GM23338 (cell line): ENCODE measurements around the gene FRS2. TPM values are rescaled to one million over a fixed set of nuclear protein-coding genes. Genes with fewer than 3 reads are reported as not detected.

Experiments
- ATAC-seq: fragments of 200-7000 bp; cut with Tn5 transposase; 3 replicates; pipeline ENCODE4 v1.9.1; 2020
- DNase-seq: peaks from one replicate; pipeline ENCODE4 v3.0.0-alpha.2; 2015; ENCODE audit warnings: low spot score
- H2AFZ ChIP-seq: fragments of 200-600 bp; sonication (generic); 2 replicates; pipeline ENCODE4 v1.8.0; 2016; ENCODE audit warnings: antibody characterized with exemption, mild to moderate bottlenecking, moderate library complexity
- H3F3A ChIP-seq: fragments of 200-600 bp; sonication (generic); replicated peaks from 2 replicates; pipeline ENCODE4 v1.8.0; 2017; ENCODE audit warnings: antibody characterized with exemption, mixed run types, low read depth
- H3K27ac ChIP-seq: fragments of 200-600 bp; sonication (generic); 2 replicates; pipeline ENCODE4 v1.6.1; 2016; ENCODE audit warnings: low read depth
- H3K27me3 ChIP-seq: fragments of 200-600 bp; sonication (generic); 2 replicates; pipeline ENCODE4 v1.8.0; 2016; ENCODE audit warnings: mild to moderate bottlenecking, mixed run types, moderate library complexity; ENCODE audit not compliant: insufficient read depth
- H3K36me3 ChIP-seq: fragments of 200-600 bp; sonication (generic); 2 replicates; pipeline ENCODE4 v1.8.0; 2016; ENCODE audit warnings: mild to moderate bottlenecking; ENCODE audit not compliant: insufficient read depth
- H3K4me1 ChIP-seq: fragments of 200-600 bp; sonication (generic); 2 replicates; pipeline ENCODE4 v1.8.0; 2016; ENCODE audit warnings: mild to moderate bottlenecking, moderate library complexity; ENCODE audit not compliant: insufficient read depth
- H3K4me2 ChIP-seq: fragments of 200-600 bp; sonication (generic); 2 replicates; pipeline ENCODE4 v1.7.1; 2017; ENCODE audit warnings: mixed run types
- H3K4me3 ChIP-seq: fragments of 200-600 bp; sonication (generic); 2 replicates; pipeline ENCODE4 v1.6.1; 2016; ENCODE audit warnings: mixed run types
- H3K79me2 ChIP-seq: fragments of 200-600 bp; sonication (generic); replicated peaks from 2 replicates; pipeline ENCODE4 v1.8.0; 2017; ENCODE audit warnings: mild to moderate bottlenecking; ENCODE audit not compliant: insufficient read depth
- H3K9me2 ChIP-seq: fragments of 200-600 bp; sonication (generic); 2 replicates; pipeline ENCODE4 v1.8.0; 2017; ENCODE audit not compliant: insufficient read depth
- H4K20me1 ChIP-seq: fragments of 200-600 bp; sonication (generic); replicated peaks from 2 replicates; pipeline ENCODE4 v1.8.0; 2017; ENCODE audit warnings: mild to moderate bottlenecking; ENCODE audit not compliant: insufficient read depth
- H3K27ac Mint-ChIP-seq: 2 replicates; pipeline ENCODE4 v1.8.0; 2020; ENCODE audit warnings: inconsistent platforms, mild to moderate bottlenecking, moderate library complexity, mixed read lengths
- H3K27me3 Mint-ChIP-seq: 3 replicates; pipeline ENCODE4 v1.8.0; 2022; ENCODE audit warnings: low read depth, mild to moderate bottlenecking, moderate library complexity, mixed read lengths, inconsistent platforms; ENCODE audit not compliant: insufficient read depth, poor library complexity
- H3K36me3 Mint-ChIP-seq: 3 replicates; pipeline ENCODE4 v1.8.0; 2021; ENCODE audit warnings: low read depth, mild to moderate bottlenecking, inconsistent platforms, moderate library complexity, mixed read lengths
- H3K4me1 Mint-ChIP-seq: 3 replicates; pipeline ENCODE4 v1.8.0; 2020; ENCODE audit warnings: mild to moderate bottlenecking, inconsistent platforms, mixed read lengths
- H3K4me3 Mint-ChIP-seq: 3 replicates; pipeline ENCODE4 v1.8.0; 2021; ENCODE audit warnings: moderate library complexity, mild to moderate bottlenecking, inconsistent platforms, mixed read lengths
- H3K9me3 Mint-ChIP-seq: 3 replicates; pipeline ENCODE4 v1.8.0; 2020; ENCODE audit warnings: moderate library complexity, mild to moderate bottlenecking, inconsistent platforms, mixed read lengths
- CREB1 ChIP-seq: fragments of 250-450 bp; sonication (Bioruptor Pico); IDR thresholded peaks from 2 replicates; pipeline ENCODE4 v1.5.0; 2020; ENCODE audit warnings: low read depth, mild to moderate bottlenecking, moderate library complexity
- EZH2 ChIP-seq: fragments of 200-600 bp; sonication (generic); IDR thresholded peaks from one replicate; pipeline ENCODE4 v1.8.0; 2017; ENCODE audit warnings: antibody characterized with exemption, mild to moderate bottlenecking, low read depth; ENCODE audit not compliant: unreplicated experiment
- JUNB ChIP-seq: IDR thresholded peaks from one replicate; pipeline ENCODE4 v1.6.1; 2016; ENCODE audit warnings: antibody characterized with exemption; ENCODE audit not compliant: unreplicated experiment
- NANOG ChIP-seq: IDR thresholded peaks from 2 replicates; pipeline ENCODE4 v1.6.1; 2016; ENCODE audit warnings: antibody characterized with exemption, borderline replicate concordance
- STAT1 ChIP-seq: IDR thresholded peaks from one replicate; pipeline ENCODE4 v1.6.1; 2016; ENCODE audit warnings: antibody characterized with exemption; ENCODE audit not compliant: unreplicated experiment
- ZNF114 ChIP-seq: fragments of 250-450 bp; sonication (Bioruptor Pico); IDR thresholded peaks from 2 replicates; pipeline ENCODE4 v1.5.0; 2020; ENCODE audit warnings: mild to moderate bottlenecking, moderate library complexity
- ZNF331 ChIP-seq: fragments of 250-450 bp; sonication (Bioruptor Pico); IDR thresholded peaks from 2 replicates; pipeline ENCODE4 v1.5.0; 2020; ENCODE audit warnings: low read depth, mild to moderate bottlenecking, moderate library complexity
- ZNF462 ChIP-seq: fragments of 250-450 bp; sonication (Bioruptor Pico); IDR thresholded peaks from 2 replicates; pipeline ENCODE4 v1.5.0; 2020; ENCODE audit warnings: mild to moderate bottlenecking, moderate library complexity
- polyA plus RNA-seq: library from polyadenylated mRNA; unstranded; fragments of >200 nt; fragmentation: Nextera tagmentation; extraction: Ambion mirVana; gene quantifications from 2 replicates; pipeline ENCODE4 v1.2.1, GENCODE V29; 2016
- total RNA-seq: library from RNA; depleted of rRNA; stranded (reverse); fragments of >200 nt; shearing (Covaris generic); gene quantifications from 2 replicates; pipeline ENCODE4 v1.2.3, GENCODE V29; 2014
- TF ChIP-seq, protein P1 (sequence below): IDR thresholded peaks from 2 replicates; pipeline ENCODE4 v1.6.1; 2016; ENCODE audit warnings: antibody characterized with exemption
- TF ChIP-seq, protein P2 (sequence below), 2 experiments: fragments of 200-600 bp in 1 of 2; sonication (generic) in 1 of 2; conservative IDR thresholded peaks; 2 replicates each; pipeline versions ENCODE4 v1.5.1 to v1.6.1; 2016 to 2017; ENCODE audit warnings: antibody characterized with exemption in 2 of 2, low read depth in 2 of 2, mild to moderate bottlenecking in 2 of 2, moderate library complexity in 1 of 2

The FRS2 gene
- total and polyA plus RNA-seq, 2 experiments from 2014 or later: 34.3 to 45.0 TPM

DNA sequence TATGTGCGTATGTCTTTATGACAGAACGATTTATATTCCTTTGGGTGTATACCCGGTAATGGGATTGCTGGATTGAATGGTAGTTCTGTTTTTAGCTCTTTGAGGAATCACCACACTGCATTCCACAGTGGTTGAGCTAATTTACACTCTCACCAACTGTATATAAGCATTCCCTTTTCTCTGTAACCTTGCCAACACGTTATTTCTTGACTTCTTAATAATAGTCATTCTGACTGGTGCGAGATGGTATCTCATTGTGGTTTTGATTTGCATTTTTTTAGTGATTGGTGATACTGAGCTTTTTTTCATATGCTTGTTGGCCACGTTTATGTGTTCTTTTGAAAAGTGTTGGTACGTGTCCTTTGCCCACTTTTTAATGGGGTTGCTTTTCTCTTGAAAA, 49.7 kb downstream of the FRS2 start (continued):
- no peak for TF ChIP-seq STAT1
- TF ChIP-seq, protein P1, sequence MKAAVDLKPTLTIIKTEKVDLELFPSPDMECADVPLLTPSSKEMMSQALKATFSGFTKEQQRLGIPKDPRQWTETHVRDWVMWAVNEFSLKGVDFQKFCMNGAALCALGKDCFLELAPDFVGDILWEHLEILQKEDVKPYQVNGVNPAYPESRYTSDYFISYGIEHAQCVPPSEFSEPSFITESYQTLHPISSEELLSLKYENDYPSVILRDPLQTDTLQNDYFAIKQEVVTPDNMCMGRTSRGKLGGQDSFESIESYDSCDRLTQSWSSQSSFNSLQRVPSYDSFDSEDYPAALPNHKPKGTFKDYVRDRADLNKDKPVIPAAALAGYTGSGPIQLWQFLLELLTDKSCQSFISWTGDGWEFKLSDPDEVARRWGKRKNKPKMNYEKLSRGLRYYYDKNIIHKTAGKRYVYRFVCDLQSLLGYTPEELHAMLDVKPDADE: no peak
- no peak for TF ChIP-seq NANOG
- TF ChIP-seq ZNF331 (CRISPR knock-in tag): no peak

- no peak overlapping the region for H3K4me3 Mint-ChIP-seq
- Histone ChIP-seq H2AFZ (no peak overlapping the region), H3K27me3 (no peaks in the 10 kb centered on the region), H3K79me2 (peaks cover 100% of the 10 kb centered on the region), H4K20me1 (peaks cover 40% of the 10 kb centered on the region), H3K27ac (no peak overlapping the region), H3K4me3 (no peak overlapping the region), H3K9me2 (no peaks in the 10 kb centered on the region), H3F3A (no peaks in the 10 kb centered on the region), H3K4me2 (no peak overlapping the region), H3K36me3 (no peaks in the 10 kb centered on the region), H3K4me1 (no peaks in the 10 kb centered on the region; the same call in 1 of the 2 replicates)
- H3K27ac Mint-ChIP-seq: no peak overlapping the region
- peaks cover 9% of the 10 kb centered on the region; the same call in 2 of the 3 replicates for H3K9me3 Mint-ChIP-seq
- TF ChIP-seq CREB1 (no peak), EZH2 (no peak)
- DNase-seq: no peak
- H3K4me1 Mint-ChIP-seq: peaks cover 4% of the 10 kb centered on the region; the same call in 2 of the 3 replicates
- no peak for ATAC-seq
- H3K36me3 Mint-ChIP-seq: peaks cover 14% of the 10 kb centered on the region; the same call in 2 of the 3 replicates
- peaks cover 5% of the 10 kb centered on the region for H3K27me3 Mint-ChIP-seq
Observed at GRCh38 chr12:69523433-69524330, 53.5 kb downstream of the FRS2 start.

GRCh38 chr12:69524331-69524630, 54.1 kb downstream of the FRS2 start:
- Mint-ChIP-seq H3K36me3 (peaks cover 14% of the 10 kb centered on the region; the same call in 2 of the 3 replicates), H3K4me3 (no peak overlapping the region), H3K27ac (no peak overlapping the region), H3K27me3 (peaks cover 5% of the 10 kb centered on the region), H3K4me1 (peaks cover 4% of the 10 kb centered on the region; the same call in 2 of the 3 replicates), H3K9me3 (peaks cover 9% of the 10 kb centered on the region; the same call in 2 of the 3 replicates)
- Histone ChIP-seq H3F3A (no peaks in the 10 kb centered on the region), H3K4me1 (no peaks in the 10 kb centered on the region; the same call in 1 of the 2 replicates), H3K27ac (no peak overlapping the region), H3K36me3 (no peaks in the 10 kb centered on the region), H3K79me2 (peaks cover 100% of the 10 kb centered on the region), H3K4me3 (no peak overlapping the region), H4K20me1 (peaks cover 39% of the 10 kb centered on the region), H3K4me2 (no peak overlapping the region), H3K9me2 (no peaks in the 10 kb centered on the region), H2AFZ (no peak overlapping the region), H3K27me3 (no peaks in the 10 kb centered on the region)
- ATAC-seq (peak; percentile 39; the same call in 2 of the 3 replicates), DNase-seq (no peak)
- TF ChIP-seq ZNF114 (no peak), CREB1 (no peak), ZNF462 (no peak), EZH2 (no peak), JUNB (no peak), NANOG (no peak), ZNF331 (CRISPR knock-in tag) (no peak)
- TF ChIP-seq, protein P2, sequence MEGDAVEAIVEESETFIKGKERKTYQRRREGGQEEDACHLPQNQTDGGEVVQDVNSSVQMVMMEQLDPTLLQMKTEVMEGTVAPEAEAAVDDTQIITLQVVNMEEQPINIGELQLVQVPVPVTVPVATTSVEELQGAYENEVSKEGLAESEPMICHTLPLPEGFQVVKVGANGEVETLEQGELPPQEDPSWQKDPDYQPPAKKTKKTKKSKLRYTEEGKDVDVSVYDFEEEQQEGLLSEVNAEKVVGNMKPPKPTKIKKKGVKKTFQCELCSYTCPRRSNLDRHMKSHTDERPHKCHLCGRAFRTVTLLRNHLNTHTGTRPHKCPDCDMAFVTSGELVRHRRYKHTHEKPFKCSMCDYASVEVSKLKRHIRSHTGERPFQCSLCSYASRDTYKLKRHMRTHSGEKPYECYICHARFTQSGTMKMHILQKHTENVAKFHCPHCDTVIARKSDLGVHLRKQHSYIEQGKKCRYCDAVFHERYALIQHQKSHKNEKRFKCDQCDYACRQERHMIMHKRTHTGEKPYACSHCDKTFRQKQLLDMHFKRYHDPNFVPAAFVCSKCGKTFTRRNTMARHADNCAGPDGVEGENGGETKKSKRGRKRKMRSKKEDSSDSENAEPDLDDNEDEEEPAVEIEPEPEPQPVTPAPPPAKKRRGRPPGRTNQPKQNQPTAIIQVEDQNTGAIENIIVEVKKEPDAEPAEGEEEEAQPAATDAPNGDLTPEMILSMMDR (conservative IDR thresholded peaks at IDR 0.05; ENCODE audit: low read depth in 2 of 2): no peak
